CD4-positive, alpha-beta T cell treated with Interleukin-12 subunit alpha and Interleukin-12 subunit beta, for 1 hour (primary cell): ENCODE measurements around the gene PSMD14.

Source experiments
- DNase-seq: peaks from one replicate; pipeline ENCODE4 v3.0.0-alpha.2; 2020

PSMD14 gene

DNA sequence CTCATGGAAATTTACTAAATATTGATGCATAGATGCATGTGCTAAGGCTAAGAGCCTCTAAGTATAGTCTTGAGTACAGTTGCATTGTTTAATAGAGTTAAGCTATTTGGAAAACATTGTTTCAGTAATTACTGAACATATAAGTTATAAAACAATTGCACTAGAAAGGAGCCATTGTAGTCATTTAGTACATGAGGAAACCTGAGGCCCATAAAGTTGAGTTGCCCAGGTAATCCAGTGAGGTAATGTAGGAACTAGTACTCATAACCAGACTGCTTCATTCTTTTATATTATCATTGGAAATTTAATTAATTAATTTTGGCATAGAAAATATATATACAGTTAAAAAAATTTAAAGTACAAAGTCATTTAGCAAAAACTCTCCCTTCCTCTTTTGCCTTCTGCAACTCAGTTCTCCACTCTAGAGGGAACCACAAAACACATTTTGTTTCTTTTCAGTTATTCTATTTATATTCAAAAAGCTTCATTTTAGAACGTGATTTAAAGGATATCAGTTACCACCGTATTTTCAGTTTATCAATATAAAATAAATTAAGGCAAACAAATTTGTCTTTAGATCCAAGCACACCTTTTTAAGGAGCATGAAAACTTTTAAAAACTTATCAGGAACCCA is 80.0 kb downstream of the PSMD14 start:
- no peak for DNase-seq

DNA sequence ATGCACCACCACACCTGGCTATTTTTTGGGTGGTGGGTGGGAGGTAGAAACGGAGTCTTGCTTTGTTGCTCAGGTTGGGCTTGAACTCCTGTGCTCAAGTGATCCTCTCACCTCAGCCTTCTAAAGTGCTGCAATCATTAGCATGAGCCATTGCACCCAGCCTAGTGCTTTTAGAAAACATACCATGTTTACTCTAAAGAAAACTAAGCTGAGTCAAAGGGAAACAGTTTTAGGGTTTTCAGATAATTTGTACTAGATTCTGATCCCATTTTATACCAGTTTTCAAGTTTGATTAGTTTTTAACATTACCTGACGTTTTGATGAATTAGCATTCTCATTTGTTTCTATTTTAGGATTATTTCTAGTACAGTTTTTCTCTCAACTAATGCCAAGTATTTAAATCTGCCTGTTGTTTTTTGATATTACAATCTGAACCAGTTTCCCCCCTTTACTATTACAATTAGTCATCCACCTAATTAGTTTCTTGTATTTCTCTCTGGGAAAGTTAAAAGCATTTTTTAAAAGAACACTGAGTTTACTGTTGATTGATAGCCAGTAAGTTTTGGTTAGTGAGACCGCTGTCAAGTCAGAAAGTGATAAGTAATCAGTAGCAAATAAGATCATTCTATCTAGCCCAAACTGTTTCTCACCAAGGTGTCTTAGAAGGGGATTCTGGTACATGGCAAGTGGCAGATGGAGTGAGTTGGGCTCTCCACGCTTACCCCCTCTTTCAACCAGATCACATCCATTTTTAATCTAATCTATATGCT is 83.7 kb downstream of the PSMD14 start:
- DNase-seq, result no peak

DNA sequence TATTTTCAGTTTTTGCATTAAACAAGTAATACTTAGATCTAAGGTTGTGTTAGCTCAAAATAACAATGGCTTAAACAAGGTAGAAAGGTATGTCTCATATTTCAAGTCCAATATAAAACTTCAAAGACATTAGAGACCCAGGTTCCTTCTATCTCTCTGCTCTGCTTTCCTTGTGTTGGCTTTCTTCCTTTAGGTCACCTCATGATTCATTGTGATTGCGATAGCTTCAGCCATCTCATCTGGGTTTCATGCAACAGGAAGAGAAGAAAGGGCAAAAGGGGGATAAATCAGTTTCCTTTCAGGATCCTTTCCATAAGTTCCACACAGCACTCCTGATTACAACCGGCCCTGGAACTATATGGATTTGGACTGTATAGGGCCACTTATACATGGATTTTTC is 91.9 kb downstream of the PSMD14 start:
- no peak for DNase-seq

DNA sequence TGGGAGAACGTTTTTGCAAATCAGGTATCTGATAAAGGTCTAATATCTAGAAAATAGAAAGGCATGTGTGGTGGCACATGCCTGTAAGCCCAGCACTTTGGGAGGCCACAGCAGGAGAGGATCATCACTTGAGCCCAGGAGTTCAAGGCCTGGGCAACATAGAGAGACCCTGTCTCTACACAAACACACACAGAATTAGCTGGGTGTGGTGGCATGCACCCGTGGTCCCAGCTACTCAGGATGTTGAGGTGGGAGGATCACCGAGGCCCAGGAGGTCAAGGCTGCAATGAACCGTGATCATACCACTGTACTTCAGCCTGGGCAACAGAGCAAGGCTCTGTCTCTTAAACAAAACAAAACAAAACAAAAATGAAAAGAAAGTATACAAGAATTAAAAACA is 94.1 kb downstream of the PSMD14 start:
- DNase-seq, result no peak

DNA sequence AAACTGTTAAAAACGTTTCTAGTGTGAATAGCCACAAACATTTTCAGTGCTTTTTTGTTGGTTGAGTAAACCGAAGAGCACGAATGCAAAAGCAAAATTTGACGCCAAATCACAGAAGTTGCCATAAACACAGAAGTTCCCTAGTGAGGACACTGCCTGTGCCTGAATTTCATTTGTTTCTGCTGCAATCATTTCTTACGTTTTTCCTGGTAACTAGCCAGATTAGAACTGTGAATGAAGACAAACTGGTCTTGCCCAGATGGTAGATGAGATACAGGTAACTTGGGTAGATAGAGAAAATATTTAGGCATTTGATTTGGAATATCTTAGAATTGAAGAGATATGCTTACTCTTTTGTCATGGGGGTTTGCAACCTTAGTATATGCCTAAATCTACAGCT is 98.1 kb downstream of the PSMD14 start:
- DNase-seq, result no peak

DNA sequence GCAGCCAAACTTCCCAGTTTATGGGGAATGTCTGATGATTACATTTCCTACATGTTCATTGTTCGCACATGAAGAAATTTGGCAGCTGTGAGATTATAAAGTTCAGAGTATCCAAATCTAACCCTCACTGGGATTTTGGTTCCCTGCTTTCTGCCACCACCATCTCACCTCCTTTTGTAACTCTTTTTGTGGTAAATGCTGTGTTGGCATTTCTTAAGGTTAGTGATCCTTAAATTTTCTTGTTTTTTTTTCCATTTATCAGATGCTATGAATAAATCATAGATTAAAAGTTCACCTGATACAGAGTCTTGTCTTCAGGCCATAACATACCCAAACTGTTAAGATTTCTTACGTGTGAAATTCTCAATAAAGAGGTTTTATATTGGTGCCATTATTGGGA is 99.4 kb downstream of the PSMD14 start:
- no peak for DNase-seq

DNA sequence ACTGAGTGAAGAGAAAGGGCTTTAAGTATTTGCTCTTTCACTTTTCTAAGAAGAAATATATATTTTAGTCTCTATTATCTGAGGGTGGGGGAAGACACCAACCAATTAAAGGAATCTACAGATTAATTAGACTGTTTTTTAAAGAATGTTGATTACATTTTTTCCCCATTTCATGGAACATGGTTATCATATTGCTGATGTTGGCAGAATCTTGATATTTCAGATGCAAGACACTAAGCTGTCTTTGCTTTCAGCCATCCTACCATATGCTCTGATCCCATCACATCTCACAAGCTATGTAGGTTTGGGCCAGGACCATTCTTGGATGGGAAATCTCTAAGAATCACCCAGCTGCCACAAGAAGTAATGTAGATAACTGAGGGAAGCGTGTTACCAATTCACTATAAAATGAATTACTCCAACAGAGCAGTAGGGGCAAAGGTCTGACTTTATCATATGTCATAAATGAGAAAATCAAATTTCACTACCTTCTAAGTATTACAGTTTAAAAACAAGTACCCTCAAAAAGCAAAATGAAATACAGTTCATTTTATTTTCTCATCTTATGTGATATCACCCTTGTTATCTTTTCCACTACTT is 101.2 kb downstream of the PSMD14 start:
- no peak for DNase-seq

DNA sequence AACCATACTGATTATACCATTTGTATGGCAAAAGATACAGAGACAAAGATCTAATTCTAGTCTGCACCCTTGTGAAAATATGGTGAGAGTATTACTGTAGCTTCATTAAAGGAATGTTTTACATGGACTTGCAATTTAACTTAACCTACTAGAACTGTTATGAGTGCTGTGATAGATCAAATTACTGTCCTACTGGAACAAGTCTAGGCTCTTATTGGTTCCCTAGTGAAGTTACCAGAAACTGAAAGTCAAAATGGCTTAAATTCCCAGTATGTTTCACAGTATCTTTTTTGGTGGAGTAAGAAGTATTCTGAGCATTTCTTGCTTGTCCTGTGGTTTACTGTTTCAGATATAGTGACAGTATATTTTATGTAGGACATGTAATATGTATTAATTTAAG is 104.1 kb downstream of the PSMD14 start:
- no peak for DNase-seq

DNA sequence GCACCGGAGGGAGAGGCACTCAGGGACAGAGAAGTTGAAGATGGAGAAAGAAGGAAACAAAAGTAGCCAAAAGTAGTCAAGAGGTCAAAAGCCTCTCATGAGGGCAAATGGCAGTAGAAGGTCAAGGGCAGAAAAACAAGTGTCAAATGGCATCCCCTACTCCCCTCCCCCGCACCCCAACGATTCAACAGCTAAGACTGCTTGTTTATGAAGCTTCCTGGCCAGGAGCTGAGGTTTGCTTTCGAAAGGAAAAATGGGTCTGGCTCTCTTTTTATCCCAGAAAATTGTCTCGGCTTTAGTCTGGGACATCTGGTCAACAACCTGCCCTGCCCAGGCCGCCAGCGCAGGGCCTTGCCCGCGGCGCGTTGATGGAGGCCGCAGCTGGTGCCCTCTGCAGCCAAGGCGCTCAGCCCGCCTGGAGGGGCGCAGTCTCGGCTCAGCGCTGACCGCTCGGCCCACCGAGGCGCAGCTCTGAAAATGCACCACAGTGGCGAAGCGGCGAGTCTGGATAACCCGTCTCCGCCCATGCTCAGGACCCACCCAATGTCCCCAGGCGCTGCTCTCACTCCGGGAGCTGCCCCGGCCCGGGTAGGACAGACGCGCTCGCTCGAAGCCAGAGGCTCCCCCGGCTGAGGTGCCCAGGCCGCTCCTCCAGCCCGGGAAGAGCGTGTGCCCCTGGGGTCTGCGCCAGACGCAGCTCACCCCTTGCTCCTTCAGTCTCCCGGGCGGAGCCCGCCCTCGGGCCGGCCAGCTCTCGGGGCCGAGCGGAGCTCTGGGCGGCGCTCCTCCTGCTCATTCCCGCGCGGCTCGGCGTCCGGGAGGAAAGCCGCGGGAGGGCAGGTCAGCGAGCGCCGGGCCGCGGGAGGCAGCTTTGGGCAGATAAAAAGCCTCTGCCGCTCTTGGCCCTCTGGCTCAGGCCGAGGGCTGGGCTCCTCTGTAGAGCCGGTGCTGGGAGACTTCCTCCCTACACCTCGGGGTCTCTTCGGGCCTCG is 106.1 kb downstream of the PSMD14 start:
- DNase-seq, result no peak

DNA sequence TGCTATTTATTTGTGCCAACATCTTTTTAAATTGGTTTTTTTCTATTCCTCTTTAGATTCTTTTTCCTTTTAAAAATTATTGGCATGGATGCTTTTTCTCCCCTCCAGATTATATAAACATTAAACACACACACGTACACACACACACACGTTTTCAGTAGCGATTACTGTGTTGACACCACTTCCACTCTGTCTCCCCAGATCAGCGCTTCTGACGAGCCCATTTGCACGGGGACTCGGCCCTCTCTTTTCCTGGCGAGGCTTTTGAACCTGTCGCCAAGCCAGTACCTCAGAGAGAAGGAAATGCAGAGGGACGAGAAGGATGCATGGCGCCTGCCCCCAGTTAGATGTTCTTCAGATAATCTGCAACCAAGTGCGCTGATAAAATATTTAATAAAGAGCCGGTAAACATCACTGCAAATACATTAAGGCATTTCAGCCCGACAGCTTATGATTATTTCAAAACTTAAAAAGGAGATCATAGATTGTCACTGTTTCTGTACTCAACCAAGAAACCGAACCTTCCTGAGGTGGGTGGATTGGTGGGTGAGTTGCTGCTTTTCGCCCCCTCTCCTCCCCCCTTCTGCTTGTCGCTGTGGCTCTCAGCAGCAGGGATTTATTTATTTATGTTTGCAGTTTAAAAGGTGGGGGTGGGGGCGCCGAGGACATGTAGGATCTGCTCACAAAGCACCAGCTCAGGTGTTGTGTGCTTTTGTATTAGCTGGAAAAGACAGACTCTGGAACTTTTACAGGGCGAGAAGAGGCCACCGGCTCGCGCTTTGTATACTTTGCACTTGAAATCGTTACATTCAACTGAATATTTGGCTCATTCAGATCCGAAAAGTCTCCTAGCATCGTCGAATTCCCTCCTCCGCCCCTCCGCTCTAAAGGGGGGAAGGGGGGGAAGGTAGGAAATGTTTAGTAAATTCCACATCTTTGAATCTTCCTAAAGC is 107.1 kb downstream of the PSMD14 start:
- no peak for DNase-seq

DNA sequence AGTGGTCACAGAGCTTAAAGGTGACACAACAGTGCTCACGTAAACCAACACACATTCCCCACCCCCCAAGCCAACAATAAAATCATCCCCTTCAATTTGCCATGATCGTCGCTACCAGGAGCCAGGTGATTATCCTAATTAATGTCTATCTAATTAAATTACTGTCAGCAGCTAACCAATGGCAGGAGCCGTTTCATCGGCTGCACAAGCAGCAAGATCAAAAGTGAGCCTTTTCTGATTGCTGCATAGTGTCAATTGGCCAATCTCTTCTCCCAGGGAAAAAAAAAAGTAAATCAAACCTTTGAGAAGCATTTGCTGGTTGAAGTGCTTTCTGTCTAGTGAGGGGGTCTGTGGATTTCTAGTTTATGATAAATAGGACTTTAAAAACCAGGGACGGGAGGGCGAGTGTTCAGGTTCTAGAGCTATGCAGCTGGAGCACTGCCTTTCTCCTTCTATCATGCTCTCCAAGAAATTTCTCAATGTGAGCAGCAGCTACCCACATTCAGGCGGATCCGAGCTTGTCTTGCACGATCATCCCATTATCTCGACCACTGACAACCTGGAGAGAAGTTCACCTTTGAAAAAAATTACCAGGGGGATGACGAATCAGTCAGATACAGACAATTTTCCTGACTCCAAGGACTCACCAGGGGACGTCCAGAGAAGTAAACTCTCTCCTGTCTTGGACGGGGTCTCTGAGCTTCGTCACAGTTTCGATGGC is 107.9 kb downstream of the PSMD14 start, which contains the start of gene TBR1:
Gene TBR1 (plus strand): TSS at position 311 of the 721 bp plus-strand sequence. CDS start 114 bp downstream, at position 425.
- no peak for DNase-seq

DNA sequence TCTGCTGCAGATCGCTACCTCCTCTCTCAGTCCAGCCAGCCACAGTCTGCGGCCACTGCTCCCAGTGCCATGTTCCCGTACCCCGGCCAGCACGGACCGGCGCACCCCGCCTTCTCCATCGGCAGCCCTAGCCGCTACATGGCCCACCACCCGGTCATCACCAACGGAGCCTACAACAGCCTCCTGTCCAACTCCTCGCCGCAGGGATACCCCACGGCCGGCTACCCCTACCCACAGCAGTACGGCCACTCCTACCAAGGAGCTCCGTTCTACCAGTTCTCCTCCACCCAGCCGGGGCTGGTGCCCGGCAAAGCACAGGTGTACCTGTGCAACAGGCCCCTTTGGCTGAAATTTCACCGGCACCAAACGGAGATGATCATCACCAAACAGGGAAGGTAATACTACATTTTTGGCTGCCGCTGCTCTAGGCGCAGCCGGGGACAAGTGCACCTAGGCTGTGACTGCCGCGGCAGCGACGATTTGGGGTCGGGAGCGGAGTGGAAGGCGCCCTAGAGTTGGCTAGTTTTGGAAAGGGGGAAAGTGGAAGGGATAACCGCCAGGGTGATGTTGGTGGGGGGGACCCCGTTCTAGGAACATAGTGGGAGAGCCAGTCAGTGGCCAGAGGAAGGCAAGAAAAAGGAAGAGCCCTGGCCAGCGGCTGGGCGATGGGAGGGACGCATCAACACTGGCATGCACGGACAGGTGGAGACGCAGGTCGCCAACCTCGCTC is 108.6 kb downstream of the PSMD14 start:
- DNase-seq, result no peak

DNA sequence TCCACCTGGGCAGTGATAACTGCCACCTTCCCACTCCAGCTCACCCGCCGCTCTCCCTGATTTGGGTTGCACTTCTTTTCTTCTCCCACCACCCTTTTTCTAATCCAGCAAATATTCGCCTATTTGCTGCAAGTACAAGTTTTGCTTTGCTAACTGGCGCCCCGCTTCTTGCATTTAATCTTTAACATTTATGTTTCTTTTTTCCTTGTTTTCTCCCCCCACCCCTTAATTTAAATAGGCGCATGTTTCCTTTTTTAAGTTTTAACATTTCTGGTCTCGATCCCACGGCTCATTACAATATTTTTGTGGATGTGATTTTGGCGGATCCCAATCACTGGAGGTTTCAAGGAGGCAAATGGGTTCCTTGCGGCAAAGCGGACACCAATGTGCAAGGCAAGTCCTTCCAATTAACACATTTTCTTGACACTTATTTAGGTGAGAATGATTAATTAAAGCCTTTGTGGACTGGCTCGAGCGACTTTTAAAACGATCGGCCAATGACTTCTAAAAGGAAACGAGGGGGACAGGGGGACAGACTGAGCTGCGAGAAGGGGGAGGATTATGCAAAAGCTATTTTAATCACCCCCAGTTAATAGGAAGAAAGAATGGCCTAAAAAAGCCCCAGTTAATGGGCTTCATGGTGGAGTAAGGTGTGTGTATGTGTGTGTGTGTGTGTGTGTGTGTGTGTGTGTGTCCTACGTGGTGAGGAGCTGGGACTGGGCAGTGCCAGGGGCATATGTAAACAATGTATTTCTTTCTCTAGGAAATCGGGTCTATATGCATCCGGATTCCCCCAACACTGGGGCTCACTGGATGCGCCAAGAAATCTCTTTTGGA is 109.4 kb downstream of the PSMD14 start:
- DNase-seq, result no peak

DNA sequence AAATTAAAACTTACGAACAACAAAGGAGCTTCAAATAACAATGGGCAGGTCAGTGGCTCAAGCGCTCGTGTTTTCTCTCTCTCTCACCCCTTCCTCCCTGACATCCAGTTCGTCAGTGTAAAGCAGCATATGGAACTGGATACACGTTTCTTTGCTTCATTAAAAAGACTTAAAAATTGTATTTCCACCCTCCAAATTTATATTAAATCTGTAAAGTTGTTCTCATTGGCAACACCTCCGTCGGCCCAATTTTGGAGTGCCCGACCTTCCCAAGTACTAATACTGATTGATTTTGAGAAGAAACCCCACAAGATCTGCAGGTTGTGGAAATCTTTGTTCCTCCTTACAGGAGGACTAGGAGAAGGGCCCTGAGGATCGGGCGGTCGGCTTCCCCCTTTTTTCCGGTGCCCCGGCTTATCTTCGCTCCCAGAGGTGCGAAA is 110.1 kb downstream of the PSMD14 start:
- DNase-seq, result no peak

DNA sequence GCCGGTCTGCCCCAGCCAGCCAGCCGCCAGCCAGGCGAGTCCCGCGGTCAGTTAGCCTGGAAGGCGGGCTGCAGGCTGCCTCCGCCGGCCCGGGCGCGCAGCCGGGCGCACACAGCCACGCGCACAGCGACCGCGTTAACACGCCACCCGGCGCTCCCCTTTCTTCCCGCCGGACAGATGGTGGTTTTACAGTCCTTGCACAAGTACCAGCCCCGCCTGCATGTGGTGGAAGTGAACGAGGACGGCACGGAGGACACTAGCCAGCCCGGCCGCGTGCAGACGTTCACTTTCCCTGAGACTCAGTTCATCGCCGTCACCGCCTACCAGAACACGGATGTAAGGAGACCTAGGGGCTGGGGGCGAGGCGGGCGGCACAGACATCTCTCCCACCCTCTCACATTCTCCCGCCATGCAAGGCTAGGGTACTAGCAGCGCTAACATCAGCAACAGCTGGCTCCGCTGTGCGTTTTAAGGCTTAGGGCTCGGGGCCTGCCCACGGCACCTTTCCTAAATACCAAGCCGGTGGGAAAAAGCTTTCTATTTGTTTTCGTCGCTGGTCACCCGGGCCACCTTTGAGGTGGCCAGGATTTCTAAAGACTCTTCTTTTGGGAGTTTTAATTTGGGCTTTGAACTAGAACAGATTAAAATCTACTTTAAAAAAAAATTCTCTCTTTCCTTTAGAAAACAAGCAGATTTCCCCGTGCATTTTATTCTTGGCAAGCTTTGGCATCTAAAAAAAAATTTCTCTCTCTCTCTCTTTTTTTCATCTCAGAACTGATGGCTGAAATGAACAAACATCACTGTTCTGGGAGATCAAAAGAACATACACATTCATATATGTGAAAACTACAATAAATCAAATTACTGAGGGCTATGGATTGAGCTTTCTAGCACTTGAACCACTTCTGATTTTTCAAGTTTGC is 110.8 kb downstream of the PSMD14 start:
- DNase-seq, result no peak

DNA sequence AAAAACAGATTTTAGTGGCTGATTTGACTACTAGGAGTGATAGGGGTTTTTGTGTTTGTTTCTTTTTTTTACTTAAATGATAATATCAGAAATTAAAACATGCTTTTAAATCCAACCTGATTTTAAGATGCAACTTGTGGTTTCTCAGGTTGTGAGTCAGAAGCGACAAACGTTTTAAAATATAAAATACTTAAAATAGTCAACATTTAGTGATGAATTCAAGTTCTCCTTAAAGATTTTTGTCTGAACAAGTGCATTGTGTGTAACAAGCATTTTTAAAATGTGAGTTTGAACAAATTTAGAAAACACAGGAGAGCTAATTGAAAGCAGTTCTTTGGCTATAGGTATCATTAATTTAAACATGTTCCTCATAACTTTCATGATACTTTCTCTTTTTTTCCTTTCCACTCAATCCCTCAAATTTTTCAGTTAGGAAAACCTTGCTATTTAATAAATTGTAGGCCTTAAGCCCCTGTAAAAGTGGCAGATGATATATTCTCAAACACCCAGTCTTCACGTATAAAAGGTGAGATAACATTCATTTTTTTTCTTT is 111.5 kb downstream of the PSMD14 start:
- no peak for DNase-seq

DNA sequence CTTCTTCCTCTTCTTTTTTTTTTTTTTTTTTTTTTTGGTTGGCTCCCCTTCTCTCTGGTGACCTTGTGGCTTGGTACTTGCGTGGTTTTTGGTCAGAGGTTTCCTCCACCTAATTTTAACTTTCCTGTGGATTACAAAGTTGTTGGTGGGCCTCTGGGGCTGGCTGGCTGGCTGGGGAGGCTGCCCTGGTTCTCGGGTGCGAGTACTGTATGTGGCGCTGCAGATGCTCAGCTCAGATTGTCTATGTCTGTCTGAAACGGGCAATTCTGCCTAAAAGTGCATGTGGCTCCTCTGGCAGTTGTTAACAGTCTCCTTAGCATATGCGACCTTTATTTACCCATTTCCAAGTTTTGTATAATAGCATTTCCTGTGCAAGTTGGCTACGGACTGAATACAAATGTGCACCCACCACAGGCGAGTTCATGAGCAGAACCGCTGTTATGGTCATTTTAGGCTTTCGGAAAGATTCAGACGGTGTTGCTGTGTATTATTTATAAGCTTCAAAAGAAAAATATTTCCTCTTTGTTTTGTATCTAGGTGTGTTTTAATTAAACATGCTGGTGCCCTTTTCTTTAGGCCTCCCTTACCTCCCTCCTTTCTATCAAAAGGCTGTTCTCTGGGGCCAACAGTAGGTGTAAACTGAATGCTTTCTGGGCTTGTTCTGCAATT is 112.3 kb downstream of the PSMD14 start:
- DNase-seq, result no peak
